Activated effector memory CD4-positive, alpha-beta T cell treated with anti-CD3 and anti-CD28 coated beads, Interleukin-2, amount 50 U/mL, for 16 hours (primary cell): Measurements from ENCODE around the gene KHDC4.
"Not testable (repeated sequence)": the region's sequence is repeated elsewhere in the genome, so short reads cannot be mapped to it uniquely, and the experiment has no call there.

Experiments used
- DNase-seq: peaks from one replicate; pipeline ENCODE4 v3.0.0-alpha.2; 2020

The KHDC4 gene

GRCh38 chr1:155897746-155898145 lies 36.5 kb downstream of the KHDC4 start:
- DNase-seq = no peak

- not testable (repeated sequence) for DNase-seq
Observed at GRCh38 chr1:155896476-155896875, 37.7 kb downstream of the KHDC4 start.

- DNase-seq = not testable (repeated sequence)
Observed at GRCh38 chr1:155895617-155896016, 38.6 kb downstream of the KHDC4 start.

GRCh38 chr1:155893389-155894142 lies 40.6 kb downstream of the KHDC4 start:
- DNase-seq = no peak

GRCh38 chr1:155892796-155893195 lies 41.4 kb downstream of the KHDC4 start:
- DNase-seq = no peak

- no peak for DNase-seq
Observed at GRCh38 chr1:155890251-155890650, 44.0 kb downstream of the KHDC4 start.

- DNase-seq = no peak
Observed at GRCh38 chr1:155889566-155889965, 44.6 kb downstream of the KHDC4 start.

- no peak for DNase-seq
Observed at GRCh38 chr1:155888481-155888880, 45.7 kb downstream of the KHDC4 start.

- DNase-seq = no peak
Observed at GRCh38 chr1:155884982-155885381, 49.2 kb downstream of the KHDC4 start.

GRCh38 chr1:155884031-155884960 lies 49.9 kb downstream of the KHDC4 start:
- no peak for DNase-seq

GRCh38 chr1:155882766-155883165 lies 51.4 kb downstream of the KHDC4 start:
- DNase-seq = no peak

GRCh38 chr1:155882235-155882634 lies 52.0 kb downstream of the KHDC4 start:
- no peak for DNase-seq

- no peak for DNase-seq
Observed at GRCh38 chr1:155880950-155881349, 53.3 kb downstream of the KHDC4 start.

GRCh38 chr1:155880251-155880650 lies 54.0 kb downstream of the KHDC4 start:
- DNase-seq = no peak

- no peak for DNase-seq
Observed at GRCh38 chr1:155877945-155878344, 56.3 kb downstream of the KHDC4 start.

GRCh38 chr1:155873860-155874259 lies 60.4 kb downstream of the KHDC4 start:
- DNase-seq = no peak

- no peak for DNase-seq
Observed at GRCh38 chr1:155872527-155872926, 61.7 kb downstream of the KHDC4 start.

- no peak for DNase-seq
Observed at GRCh38 chr1:155871390-155871789, 62.8 kb downstream of the KHDC4 start.

- no peak for DNase-seq
Observed at GRCh38 chr1:155867766-155868165, 66.4 kb downstream of the KHDC4 start.

- no peak for DNase-seq
Observed at GRCh38 chr1:155864393-155864792, 69.8 kb downstream of the KHDC4 start.
